Measurements from ENCODE around the gene IL32. TPM values are rescaled to one million over a fixed set of nuclear protein-coding genes. Genes with fewer than 3 reads are reported as not detected.
A peak's percentile ranks its signal among the peaks of the same experiment; 100 is the strongest.
"Not testable (repeated sequence)": the region's sequence is repeated elsewhere in the genome, so short reads cannot be mapped to it uniquely, and the experiment has no call there.

IL32 gene
- total RNA-seq, 1 donor from 2014 or later, result 1.1 TPM

DNA sequence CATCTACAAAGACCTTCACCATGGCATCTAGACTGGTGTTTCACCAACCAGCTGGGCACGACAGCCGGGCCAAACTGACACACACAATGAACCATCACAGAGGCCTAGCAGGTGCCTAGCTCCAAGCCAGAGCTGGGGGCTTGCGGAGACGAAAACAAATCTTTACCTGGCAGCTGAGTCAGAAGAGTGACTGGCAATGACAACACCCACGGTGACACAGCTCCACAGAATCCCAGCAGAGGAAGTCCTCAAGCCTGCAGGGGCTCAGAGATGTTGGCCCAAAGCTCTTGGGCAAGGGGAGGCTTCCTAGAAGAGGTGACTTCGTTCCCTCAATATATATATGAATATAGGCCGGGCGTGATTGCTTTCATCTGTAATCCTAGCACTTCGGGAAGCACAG is 13.9 kb upstream of the IL32 start:
- no peak for DNase-seq

DNA sequence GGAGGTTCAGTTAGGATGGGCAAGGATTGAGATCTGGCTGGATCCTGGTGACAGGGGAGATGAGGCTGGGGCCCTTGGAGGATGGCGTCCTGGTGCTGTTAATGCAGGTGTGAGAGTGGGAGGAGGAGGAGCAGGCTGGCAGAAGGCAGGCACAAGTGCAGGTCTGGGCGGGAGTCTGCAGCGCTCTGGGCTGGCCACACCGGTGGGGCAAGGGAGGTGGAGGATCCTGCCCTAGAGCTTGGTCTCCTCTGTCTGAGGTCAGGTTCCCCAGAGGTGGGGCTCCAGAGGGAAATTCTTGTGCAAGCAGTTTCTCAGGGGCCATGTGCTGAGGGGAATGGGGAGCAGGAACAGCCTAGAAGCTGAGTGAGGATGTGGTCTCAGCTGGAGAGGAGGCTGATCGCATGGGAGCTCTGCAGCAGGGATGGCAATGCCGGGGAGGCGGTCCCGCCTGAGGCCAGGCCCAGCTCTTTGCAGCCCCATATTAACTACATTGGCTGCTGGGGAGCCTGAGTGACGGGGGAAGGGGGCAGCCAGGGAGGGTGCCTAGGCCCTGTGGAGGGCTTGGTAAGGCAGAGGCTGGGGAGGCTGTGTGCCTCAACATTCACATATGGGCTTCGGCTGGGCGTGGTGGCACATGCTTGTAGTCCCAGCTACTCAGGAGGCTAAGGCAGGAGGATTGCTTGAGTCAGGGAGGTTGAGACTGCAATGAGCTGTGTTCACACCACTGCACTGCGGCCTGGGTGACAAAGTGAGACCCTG is 12.7 kb upstream of the IL32 start:
- not testable (repeated sequence) for DNase-seq

DNA sequence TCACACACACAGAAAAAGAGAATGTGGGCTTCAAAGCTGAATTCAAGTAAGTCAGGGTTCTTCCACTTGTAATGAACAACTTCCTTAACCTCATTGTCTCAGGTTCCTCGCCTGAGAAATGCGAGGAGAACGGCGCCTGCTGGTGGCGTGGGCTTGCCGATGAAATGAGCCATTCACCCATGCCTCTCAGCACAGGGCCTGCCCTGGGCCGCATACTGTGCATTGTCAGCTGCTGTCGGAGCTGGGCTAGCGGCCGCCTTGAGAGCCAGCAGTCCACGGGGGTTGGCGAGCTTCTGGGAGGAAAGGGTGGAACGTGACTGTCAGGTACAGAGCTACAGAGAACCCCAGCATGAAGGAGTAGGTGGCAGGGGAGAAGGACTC is 12.1 kb upstream of the IL32 start:
- DNase-seq, result not testable (repeated sequence)

DNA sequence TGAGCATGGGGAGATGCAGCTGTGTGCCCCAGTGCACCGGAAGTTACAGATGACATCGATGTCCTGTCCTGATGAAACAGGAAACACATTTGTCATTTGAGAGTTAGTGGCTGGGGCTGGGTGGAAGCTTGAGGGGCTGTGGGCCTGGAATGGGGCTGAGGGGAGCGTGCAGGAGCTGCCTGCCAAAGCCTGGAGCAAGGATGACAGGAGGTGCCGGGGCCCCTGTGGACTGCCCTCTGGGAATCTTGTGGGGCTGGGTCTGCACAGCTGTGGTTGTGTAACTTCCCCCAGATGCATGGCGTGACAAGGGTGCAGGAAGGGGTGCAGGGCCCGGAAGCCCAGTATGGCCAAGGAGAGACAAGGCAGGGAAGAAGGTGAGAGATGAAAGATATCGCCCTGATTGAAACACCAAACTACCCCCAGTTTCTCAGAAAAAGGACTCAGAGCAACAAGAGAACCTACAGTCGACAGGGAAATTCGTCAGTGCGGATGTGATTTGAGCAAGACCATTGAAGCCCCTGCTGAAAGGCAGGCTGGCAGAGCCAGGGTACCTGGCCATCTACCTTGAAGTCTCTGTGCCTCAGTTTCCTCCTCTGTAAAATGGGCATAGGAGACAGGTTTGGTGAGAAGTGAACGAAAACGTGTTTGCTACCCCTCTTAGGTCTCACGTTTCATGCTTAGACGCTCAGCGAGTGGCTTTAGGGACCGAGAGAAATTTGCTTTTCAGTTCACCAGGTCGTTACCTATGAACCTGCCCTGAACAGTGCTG is 10.3 kb upstream of the IL32 start:
- no peak for DNase-seq

DNA sequence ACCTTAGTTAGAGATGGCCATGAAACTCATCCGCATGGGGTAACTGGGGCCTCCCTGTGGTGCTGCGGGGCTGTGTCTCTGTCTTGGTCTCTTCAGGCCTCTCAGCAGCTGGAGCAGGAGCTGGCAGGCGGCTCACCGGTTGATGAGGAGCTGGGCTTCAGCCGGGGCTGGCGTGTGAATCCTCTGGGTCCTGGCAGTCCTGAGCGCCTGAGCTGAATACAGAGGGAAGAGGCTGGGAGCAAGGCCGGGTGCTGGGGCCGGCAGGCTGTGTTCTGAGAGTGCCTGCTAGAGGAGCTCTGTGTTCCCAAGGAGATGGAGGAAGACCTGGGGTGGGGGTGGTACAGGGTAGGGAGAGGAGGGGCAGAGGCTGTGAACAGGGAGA is 9.7 kb upstream of the IL32 start:
- DNase-seq, result not testable (repeated sequence)

DNA sequence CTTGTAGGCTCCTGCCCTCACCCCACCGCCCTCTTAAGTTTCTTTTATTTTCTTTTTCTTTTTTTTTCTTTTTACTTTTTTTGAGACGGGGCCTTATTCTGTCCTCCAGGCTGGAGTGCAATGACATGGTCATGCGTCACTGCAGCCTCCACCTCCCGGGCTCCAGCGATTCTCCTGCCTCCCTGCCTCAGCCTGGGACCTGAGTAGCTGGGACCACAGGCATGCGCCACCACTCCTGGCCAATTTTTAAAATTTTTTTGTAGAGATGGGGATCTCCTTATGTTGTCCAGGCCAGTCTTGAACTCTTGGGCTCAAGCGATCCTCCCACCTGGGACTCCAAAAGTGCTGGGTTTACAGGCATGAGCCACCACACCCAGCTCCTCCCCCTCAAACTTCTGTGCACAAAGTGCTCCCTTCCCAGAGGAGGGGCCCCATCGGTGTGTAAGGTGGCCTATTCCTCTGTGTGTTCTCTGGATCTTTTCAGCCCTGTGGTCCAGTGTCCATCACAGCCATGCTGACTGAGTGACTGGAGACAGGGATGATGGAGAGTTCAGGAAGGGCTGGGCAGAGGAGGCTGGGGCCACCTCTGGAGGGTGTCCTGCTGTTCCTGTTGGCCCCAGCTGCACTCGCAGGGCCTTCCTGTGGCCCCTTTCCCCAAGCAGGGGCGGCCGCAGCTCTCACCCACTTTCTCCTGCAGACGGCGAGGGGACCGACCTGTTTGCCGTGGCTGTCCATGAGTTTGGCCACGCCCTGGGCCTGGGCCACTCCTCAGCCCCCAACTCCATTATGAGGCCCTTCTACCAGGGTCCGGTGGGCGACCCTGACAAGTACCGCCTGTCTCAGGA is 8.9 kb upstream of the IL32 start:
- no peak for DNase-seq

DNA sequence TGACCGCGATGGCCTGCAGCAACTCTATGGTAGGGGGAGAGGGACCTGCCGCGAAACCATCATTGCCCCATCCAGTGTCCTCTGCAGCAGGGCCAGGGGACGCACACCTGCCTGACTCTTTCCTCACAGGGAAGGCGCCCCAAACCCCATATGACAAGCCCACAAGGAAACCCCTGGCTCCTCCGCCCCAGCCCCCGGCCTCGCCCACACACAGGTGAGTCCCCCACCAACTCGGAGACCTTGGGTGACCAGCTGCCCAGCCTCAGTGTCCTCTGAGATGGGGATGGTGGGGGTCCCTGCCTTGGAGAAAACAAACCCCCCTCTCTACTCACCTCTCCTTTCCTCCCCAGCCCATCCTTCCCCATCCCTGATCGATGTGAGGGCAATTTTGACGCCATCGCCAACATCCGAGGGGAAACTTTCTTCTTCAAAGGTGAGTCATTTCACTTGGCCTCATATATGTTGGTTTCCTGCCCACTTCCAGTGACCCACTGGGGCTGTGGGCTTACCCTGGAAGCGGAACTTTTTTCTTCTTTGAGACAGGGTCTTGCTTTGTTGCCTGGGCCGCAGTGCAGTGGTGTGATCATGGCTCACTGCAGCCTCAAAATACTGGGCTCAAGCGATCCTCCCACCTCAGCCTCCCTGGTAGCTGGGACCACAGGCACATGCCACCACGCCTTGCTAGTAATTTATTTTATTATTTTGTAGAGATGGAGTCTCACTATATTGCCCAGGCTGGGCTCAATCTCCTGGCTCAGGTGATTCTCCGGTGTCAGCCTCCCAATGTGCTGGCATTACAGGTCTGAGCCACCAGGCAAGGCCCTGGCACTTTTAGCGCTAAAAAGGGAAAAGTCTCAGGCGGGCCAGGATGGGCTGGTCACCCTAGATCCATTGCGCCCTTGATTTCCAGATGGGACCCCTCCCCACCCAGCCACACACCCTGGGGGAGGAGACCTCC is 8.0 kb upstream of the IL32 start:
- DNase-seq, result no peak

DNA sequence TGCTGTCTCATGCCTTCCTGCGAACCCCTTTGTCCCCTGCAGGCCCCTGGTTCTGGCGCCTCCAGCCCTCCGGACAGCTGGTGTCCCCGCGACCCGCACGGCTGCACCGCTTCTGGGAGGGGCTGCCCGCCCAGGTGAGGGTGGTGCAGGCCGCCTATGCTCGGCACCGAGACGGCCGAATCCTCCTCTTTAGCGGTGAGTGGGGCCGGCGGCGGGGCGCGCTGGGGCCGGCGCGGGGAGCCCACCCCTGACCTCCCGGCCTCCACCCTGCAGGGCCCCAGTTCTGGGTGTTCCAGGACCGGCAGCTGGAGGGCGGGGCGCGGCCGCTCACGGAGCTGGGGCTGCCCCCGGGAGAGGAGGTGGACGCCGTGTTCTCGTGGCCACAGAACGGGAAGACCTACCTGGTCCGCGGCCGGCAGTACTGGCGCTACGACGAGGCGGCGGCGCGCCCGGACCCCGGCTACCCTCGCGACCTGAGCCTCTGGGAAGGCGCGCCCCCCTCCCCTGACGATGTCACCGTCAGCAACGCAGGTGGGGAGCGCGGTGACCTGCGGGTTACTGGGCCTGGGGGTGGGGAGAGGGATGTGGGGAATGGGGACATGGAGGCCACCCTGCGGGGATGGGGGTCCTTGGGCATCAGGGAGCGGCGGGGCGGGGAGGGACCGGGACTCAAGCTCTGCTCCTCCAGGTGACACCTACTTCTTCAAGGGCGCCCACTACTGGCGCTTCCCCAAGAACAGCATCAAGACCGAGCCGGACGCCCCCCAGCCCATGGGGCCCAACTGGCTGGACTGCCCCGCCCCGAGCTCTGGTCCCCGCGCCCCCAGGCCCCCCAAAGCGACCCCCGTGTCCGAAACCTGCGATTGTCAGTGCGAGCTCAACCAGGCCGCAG is 7.1 kb upstream of the IL32 start:
- DNase-seq, result no peak

DNA sequence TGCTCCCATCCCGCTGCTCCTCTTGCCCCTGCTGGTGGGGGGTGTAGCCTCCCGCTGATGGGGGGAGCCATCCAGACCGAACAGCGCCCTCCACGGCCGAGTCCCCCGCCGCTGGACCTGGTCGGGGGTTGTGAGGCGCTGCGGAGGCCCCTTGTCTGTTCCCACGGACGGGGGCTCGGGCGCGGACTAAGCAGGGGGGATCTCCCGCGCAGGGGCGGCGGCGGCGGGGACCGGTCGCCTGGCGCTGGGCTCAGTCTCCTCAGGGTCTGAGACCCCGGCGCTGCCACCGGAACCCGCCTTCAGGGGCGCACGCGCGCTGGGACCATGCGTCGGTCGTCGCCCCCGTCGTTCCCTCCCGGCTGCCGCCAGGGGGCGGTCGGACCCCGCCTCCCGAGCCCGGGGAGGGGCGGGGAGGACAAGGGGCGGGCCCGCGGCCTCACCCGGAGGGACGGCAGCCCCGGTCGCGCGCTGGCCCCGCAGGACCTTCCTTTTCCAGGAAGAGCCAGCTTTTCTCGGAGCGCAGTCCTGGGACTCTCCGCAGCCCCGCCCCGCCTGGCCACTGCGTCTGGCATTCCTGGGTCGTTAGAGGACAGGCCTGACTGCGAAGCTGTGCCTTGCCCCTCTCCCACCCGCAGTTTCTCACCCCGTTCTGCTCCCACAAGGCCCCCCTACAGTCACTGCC is 6.3 kb upstream of the IL32 start:
- peak; percentile 77 for DNase-seq

DNA sequence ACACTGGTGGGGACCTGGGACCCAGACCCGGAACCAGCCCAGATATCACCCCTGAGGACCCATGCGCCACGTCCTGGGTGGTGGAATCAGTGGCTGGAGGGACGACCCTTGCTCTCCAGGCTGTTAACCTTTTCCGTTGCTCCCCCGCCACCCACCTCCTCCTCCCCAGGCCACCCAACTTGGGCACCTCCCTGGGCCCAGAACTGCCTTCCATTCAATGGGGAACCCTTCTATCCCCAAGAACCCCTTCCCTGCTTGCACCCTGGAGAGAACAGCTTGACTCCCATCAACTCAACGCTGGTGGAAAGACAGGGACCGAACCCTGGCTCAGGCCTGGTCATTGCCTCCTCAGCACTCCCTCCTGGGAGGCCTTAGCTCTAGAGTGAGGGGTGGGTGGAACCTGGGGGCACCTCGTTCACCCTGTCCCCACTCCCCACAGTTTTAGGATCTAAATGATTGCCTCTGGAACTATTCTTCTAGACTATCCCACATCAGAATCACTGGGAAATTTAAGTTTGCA is 5.7 kb upstream of the IL32 start:
- no peak for DNase-seq

DNA sequence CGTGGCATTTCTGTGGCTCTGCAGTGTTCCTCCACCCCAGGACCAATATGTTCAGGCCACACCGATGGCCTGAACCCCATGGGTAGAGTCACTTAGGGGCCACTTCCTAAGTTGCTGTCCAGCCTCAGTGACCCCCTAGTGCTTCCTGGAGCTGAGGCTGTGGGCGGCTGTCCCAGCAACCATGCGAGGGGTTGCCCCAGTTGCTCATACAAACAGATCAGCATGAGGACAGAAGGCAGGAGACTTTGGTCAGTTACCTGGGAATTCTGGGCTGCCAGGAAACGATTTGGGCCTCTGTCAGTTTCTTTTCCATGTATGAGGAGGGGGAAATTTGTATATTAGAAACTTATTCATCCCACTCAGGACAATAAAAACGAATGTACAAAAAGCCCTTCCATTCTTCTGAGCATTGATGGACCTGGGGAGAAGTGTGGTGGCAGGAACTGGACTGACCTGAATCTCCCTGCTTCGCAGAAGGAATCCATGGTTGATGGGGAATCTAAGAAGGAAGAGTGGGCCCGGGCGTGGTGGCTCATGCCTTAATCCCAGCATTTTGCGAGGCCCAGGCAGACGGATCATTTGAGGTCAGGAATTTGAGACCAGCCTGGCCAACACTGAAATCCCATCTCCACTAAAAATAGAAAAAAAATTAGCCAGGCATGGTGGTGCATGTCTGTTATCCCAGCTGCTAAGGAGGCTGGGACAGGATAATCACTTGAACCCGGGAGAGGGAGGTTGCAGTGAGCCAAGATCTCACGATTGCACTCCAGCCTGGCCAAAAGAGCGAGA is 4.9 kb upstream of the IL32 start:
- DNase-seq, result no peak

DNA sequence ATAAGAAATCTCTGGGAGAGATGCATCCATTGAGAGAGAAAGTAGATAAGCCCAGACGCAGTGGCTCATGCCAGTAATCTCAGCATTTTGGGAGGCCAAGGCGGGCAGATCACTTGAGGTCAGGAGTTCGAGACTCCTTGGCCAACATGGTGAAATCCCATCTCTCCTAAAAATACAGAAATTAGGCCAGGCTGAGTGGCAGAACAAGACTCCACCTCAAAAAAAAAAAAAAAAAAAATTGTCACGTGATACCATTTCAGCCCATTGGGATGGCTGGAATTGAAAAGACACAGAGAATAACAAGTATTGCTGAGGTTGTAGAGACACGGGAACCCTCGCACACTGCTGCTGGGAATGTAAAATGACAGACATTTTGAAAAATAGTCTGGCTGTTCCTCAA is 2.9 kb upstream of the IL32 start:
- DNase-seq, result no peak

DNA sequence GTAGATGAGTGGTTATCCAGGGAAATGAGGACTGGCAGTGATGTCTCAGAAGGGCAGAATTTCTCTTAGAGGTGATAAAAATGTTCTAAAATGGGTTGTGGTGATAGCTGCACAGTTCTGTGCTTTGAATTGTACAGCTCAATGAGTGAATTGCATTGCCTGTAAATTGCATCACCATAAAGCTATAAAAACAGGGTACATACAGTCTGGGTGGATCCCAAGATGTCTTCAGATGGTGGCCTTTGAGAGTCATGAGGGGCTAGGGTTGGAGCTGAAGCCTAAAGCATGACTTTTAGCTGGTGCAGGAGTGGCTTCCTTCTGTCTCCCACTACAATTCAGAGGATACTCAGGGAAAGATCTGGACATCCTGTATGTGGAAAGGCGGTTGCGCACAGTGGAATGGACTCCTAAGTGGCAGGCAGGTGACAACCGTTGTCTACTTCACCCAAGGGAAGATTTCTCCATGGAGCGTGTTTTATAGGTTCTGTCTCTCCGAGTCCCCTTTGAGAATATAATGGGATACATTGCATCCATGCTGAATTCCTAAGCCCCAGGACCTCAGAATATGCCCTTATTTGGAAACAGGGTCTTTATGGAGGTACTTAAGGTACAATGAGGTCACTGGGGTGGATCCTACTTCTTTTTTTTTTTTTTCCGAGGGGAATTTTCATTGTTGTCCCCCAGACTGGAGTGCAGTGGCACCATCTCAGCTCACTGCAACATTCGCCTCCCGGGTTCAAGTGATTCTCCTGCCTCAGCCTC is 1.6 kb upstream of the IL32 start:
- DNase-seq, result no peak

DNA sequence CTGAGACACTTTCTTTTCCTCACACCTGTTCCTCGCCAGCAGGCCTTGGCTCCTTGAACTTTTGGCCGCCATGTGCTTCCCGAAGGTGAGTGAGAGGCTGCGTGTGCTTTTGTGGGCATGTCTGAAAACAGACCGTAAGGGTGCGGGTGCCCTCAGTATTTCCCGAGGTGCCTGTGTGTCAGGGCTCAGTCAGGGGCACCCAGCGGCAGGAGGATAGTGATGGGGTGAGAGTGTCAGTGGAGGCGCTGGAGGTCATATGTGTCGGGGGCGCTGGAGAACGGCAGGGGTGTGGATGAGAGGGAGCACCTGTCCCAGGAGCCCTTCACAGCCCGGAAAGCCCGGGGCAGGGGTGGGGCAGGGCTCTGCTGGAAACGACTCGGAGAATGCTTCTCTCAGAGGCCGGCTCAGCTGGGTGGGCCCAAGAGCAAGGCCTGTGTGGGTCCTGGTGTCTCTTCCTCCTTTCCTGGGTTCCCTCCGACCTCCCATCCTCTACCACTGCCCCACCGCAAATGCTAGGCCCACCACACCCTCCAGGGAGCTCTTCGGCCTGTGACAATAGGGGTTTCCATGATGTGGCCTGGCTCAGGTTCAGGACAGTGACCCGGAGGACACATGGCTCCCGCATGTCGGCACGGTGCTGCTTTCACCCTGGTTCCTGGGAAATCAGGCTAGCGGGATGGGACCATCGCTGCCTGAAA is 451 bp downstream of the IL32 start:
- DNase-seq, result no peak

DNA sequence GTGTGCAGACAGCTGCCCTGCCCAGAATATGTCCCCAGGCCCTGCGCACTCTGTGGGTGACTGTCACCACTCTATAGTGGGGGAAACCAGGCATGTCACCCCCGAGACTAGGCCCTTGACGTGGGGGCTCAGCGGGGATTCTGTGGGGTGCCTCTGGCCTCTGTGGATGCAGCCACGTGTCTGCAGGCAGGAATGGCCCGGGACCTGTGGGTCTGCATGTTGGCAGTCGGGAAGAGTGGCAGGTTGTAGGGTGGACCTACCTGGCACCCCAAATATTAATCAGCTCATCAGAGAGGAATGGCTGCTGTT is 954 bp downstream of the IL32 start:
- no peak for DNase-seq

DNA sequence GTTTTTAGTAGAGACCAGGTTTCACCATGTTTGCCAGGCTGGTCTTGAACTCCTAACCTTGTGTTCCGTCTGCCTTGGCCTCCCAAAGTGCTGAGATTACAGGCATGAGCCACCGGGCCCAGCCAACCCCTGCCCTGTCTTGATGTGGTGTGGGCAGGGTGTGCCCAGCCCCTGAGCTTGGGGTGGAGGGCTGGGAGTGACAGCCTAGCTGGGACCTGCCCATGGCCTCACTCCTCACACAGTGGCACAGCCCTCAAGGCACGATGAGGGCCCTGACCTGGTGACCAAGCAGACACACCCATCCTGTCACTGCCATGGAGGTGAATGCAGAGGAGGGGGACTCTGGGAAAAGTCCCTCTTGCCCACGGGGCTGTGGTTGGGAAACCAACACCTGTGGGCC is 3.0 kb downstream of the IL32 start:
- no peak for DNase-seq

DNA sequence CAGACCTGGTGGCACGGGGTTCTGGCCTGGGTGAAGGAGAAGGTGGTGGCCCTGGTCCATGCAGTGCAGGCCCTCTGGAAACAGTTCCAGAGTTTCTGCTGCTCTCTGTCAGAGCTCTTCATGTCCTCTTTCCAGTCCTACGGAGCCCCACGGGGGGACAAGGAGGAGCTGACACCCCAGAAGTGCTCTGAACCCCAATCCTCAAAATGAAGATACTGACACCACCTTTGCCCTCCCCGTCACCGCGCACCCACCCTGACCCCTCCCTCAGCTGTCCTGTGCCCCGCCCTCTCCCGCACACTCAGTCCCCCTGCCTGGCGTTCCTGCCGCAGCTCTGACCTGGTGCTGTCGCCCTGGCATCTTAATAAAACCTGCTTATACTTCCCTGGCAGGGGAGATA is 3.7 kb downstream of the IL32 start:
- not testable (repeated sequence) for DNase-seq

DNA sequence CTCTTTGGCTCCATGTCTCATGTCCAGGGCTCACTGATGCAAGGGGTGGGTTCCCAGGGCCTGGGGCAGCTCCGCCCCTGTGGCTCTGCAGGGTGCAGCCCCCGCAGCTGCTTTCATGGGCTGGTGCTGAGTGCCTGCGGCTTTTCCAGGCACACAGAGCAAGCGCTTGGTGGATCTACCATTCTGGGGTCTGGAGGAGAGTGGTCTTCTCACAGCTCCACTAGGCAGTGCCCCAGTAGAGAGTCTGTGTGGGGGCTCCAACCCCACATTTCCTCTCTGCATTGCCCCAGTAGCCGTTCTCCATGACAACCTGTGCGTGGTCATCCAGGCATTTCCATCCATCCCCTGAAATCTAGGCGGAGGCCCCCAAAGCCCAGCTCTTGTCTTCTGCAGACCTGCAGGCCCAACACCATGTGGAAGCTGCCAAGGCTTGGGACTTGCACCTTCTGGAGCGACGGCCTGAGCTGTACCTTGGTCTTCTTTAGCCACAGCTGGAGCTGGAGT is 5.2 kb downstream of the IL32 start:
- DNase-seq, result no peak
